ENCODE measurements around the gene CTIF. TPM values are rescaled to one million over a fixed set of nuclear protein-coding genes. Genes with fewer than 3 reads are reported as not detected.
A peak's percentile ranks its signal among the peaks of the same experiment; 100 is the strongest.

Gene CTIF
- total RNA-seq, 1 donor from 2014 or later: 54.8 TPM

DNA sequence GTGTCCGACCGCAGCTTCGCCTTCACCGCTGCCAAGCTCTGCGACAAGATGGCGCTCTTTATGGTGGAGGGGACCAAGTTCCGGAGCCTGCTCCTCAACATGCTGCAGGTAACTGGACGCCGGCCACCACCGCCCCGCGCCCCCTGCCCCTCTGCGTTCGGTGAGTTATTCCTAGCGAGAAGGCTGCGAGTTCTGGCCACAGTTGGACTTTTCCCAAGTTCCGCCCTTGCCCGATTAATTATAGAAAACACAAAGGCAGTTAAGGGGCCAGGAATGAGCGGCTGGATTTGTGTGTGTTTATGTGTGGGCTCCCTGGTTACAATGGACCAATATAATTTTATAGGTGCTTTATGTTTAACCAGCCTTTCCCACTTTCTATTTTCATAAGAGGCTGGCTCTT lies 222.8 kb downstream of the CTIF start:
- Histone ChIP-seq H3K36me3 (peaks cover 42% of the 10 kb centered on the region), H3K27me3 (ENCODE audit: low read depth) (no peaks in the 10 kb centered on the region), H3K4me3 (no peak overlapping the region), H3K27ac (no peak overlapping the region), H3K9me3 (no peaks in the 10 kb centered on the region), H3K4me1 (peaks cover 27% of the 10 kb centered on the region)
- DNase-seq (peak; percentile 41), ATAC-seq (no peak)
- no peak for TF ChIP-seq CTCF (IDR thresholded peaks at IDR 0.05)
- intact Hi-C loops (cut with DNase I): no loop called here

GRCh38 chr18:48762022-48762421 lies 223.2 kb downstream of the CTIF start:
- no peak for ATAC-seq
- intact Hi-C loops (cut with DNase I): no loop called here
- no peak overlapping the region for H3K27ac ChIP-seq
- peaks cover 27% of the 10 kb centered on the region for H3K4me1 ChIP-seq
- no peaks in the 10 kb centered on the region for H3K9me3 ChIP-seq
- H3K4me3 ChIP-seq: no peak overlapping the region
- no peak for TF ChIP-seq CTCF (IDR thresholded peaks at IDR 0.05)
- H3K36me3 ChIP-seq: peaks cover 42% of the 10 kb centered on the region
- no peaks in the 10 kb centered on the region for H3K27me3 ChIP-seq (ENCODE audit: low read depth)
- no peak for DNase-seq

DNA sequence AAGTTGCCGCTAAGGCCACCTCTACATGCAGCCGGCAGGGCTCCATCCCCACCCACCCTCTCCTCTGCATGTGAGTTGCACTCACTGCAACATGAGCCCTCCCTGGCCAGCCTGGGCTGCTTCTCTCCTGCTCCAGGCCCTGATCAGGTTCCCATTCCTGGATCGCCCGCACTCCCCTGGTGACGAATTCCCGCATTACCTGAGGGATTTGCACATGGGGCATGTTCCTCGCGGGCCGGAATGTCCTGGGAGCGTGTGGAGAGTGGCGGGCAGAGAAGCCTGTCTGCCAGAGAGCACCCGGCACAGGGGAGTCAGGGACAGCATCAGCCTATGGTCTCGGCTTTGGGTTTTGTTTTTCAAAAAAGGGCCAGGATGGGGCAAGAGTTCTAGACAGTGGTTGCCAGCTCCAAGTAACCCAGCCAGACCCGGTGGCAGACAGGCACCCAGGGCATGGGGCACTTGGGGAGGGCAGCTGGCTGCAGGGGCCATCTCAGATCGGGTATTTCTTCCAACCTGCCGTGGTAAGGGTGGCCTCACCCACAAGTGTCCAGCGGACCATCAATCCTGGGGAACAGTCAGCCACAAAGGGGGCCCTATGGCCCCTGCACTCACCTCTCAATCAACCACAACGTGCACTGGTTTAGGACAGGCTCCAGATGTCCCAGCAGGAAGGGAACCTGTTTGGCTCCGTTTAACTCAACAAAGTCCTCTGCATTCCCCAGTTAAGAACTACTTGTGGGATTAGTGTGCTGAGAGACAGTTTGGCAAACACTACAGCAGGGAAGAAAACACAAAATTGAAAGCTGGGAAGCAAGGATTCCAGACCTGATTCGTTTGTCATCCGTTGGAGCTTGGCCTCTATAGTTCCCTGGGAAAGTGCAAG lies 224.2 kb downstream of the CTIF start:
- H3K4me1 ChIP-seq: peaks cover 27% of the 10 kb centered on the region
- H3K36me3 ChIP-seq: peaks cover 40% of the 10 kb centered on the region
- intact Hi-C loops (cut with DNase I): no loop called here
- H3K27me3 ChIP-seq (ENCODE audit: low read depth): no peaks in the 10 kb centered on the region
- no peak for TF ChIP-seq CTCF (IDR thresholded peaks at IDR 0.05)
- no peak overlapping the region for H3K4me3 ChIP-seq
- no peaks in the 10 kb centered on the region for H3K9me3 ChIP-seq
- DNase-seq: no peak
- peak; percentile 65 to 78 for ATAC-seq
- H3K27ac ChIP-seq: peak overlapping the region; percentile 36

GRCh38 chr18:48763719-48764100 lies 224.9 kb downstream of the CTIF start:
- intact Hi-C loops (cut with DNase I): no loop called here
- Histone ChIP-seq H3K27ac (no peak overlapping the region), H3K36me3 (peaks cover 34% of the 10 kb centered on the region), H3K27me3 (ENCODE audit: low read depth) (no peaks in the 10 kb centered on the region), H3K9me3 (no peaks in the 10 kb centered on the region), H3K4me3 (no peak overlapping the region), H3K4me1 (peaks cover 27% of the 10 kb centered on the region)
- TF ChIP-seq CTCF (IDR thresholded peaks at IDR 0.05): no peak
- ATAC-seq (peak in 1 of 2 donors; percentile 4), DNase-seq (no peak)

- no peak for TF ChIP-seq CTCF (IDR thresholded peaks at IDR 0.05)
- no peak overlapping the region for H3K27ac ChIP-seq
Measured at GRCh38 chr18:48765053-48765452, 226.2 kb downstream of the CTIF start.

More at GRCh38 chr18:48765053-48765452, 226.2 kb downstream of the CTIF start:
- peaks cover 27% of the 10 kb centered on the region for H3K4me1 ChIP-seq
- no peaks in the 10 kb centered on the region for H3K27me3 ChIP-seq (ENCODE audit: low read depth)
- peaks cover 32% of the 10 kb centered on the region for H3K36me3 ChIP-seq
- H3K4me3 ChIP-seq: no peak overlapping the region
- peak; percentile 20 for DNase-seq
- no peak for ATAC-seq
- intact Hi-C loops (cut with DNase I): no loop called here
- H3K9me3 ChIP-seq: no peaks in the 10 kb centered on the region
